ENCODE data around the gene CMTM8.

GRCh38 chr3:32281570-32282106, 43.2 kb downstream of the CMTM8 start:
- TF ChIP-seq POLR2A (IDR thresholded peaks at IDR 0.05) (no peak), EP300 (IDR thresholded peaks at IDR 0.05) (no peak)
- TF ChIP-seq, protein P1, sequence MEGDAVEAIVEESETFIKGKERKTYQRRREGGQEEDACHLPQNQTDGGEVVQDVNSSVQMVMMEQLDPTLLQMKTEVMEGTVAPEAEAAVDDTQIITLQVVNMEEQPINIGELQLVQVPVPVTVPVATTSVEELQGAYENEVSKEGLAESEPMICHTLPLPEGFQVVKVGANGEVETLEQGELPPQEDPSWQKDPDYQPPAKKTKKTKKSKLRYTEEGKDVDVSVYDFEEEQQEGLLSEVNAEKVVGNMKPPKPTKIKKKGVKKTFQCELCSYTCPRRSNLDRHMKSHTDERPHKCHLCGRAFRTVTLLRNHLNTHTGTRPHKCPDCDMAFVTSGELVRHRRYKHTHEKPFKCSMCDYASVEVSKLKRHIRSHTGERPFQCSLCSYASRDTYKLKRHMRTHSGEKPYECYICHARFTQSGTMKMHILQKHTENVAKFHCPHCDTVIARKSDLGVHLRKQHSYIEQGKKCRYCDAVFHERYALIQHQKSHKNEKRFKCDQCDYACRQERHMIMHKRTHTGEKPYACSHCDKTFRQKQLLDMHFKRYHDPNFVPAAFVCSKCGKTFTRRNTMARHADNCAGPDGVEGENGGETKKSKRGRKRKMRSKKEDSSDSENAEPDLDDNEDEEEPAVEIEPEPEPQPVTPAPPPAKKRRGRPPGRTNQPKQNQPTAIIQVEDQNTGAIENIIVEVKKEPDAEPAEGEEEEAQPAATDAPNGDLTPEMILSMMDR (IDR thresholded peaks at IDR 0.05), result no peak
